Measurements from ENCODE around the gene MAP4K2. TPM values are rescaled to one million over a fixed set of nuclear protein-coding genes. Genes with fewer than 3 reads are reported as not detected.
"Not testable (repeated sequence)": the region's sequence is repeated elsewhere in the genome, so short reads cannot be mapped to it uniquely, and the experiment has no call there.

The MAP4K2 gene
- polyA plus RNA-seq (2012; ENCODE audit: missing spikeins), result 27.8 TPM

DNA sequence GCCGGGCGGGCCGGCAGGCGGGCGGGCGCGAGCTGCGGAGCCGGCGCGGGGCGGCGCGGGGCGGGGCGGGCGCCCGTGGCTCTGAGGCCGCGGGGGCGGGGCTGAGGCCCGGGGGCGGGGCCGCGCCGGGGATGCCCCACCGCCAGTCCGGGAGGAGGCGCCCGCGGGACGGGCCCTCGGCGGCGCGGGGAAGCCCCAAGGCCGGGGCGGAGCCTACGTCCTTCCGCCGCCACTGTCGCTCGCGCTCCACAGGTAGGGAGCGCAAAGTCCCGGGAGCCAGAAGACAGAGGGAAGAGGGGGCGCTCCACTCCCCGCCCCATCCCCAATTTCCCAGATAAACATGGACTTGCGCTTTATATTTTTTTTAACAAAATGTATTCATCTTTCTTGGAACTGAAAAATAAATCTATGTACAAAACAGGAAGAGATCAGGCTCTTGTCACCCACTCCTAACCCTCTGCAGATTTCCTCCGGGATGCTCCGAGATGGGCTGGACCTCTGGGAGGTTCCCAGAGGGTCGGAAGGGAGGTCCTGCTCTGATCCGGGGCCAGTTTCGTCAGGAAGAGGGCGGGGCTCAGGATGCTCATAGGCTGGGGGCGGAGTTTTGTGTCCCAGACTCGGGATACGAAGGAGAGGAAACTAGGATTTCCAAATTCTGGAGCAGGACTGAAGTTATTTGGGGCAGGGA is at the start of gene MAP4K2:
TSS of gene MAP4K2 (minus strand) at position 57 of the 688 bp plus-strand sequence. CDS start 65 bp downstream, outside the sequence.
- DNase-seq (ENCODE audit: insufficient read length), result peak; percentile 97
- TF ChIP-seq TAF1 (IDR thresholded peaks at IDR 0.05; ENCODE audit: borderline replicate concordance, low read depth, low read length) (no peak), POLR2A (IDR thresholded peaks at IDR 0.05; ENCODE audit: low read depth, low read length) (peak; percentile 53; the same call in 1 of the 2 replicates), POLR2AphosphoS5 (IDR thresholded peaks at IDR 0.05; ENCODE audit: low read depth, low read length) (0 out of 2 replicates have a peak, but pooled peaks have one; percentile 22)
- peak; percentile 94 for FAIRE-seq

DNA sequence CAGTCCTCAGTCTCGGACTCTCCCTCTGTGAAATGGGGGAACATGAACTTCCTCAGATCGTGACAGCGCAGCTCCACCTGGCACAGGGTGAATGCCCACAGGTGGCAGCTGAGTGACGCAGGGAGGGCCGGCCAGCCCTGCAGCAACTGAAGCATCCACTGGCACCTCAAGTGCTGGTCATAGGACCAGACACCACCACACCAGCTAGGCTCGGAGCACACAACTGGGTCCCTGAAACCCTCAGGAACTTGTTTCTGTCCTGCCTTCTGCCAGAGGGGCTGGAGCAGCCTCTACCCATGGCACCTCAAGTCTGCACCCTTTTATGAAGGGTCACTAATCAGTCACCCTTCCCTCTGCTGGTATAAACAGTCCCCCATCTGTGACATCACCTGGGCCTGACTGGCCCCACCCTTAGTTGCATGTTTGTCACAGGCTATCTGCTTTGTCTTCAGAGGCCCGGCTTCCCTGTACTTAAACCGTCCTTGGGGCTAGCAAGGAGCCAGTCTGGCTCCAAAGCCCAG is 48.9 kb upstream of the MAP4K2 start:
- TF ChIP-seq TAF1 (IDR thresholded peaks at IDR 0.05; ENCODE audit: borderline replicate concordance, low read depth, low read length) (no peak), POLR2AphosphoS5 (IDR thresholded peaks at IDR 0.05; ENCODE audit: low read depth, low read length) (peak; percentile 91), POLR2A (IDR thresholded peaks at IDR 0.05; ENCODE audit: low read depth, low read length) (peak; percentile 63)
- DNase-seq (ENCODE audit: insufficient read length), result no peak
- no peak for FAIRE-seq

DNA sequence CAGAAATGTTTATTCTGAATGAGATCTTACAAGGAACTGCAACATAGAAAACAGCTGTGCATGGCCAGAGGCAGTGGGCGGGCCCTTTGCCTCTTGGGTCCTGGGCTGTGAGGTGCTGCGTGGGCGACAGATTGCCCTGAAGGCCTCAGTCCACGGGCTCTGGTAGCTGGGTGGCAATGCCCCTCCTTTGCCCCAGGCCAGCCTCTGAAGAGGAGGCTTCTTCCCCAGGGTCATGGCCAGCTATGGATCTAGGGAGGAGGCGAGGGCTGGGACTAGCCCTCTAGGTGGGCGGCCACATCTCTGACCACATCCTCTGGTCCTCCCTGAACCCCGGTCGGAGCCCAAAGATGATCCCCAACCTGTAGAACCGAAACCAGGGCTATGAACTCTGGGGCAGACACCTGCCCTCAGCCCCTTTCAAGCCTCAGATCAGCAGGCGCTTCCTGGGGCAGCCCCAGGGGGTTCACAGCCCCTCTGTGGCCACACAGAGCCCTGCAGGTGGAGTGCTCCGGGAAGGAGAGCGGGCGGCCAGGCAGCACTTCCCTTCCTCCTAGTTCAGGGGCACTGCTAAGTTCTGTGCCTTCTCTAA is 48.1 kb upstream of the MAP4K2 start:
- DNase-seq (ENCODE audit: insufficient read length) (peak; percentile 93), FAIRE-seq (peak; percentile 99)
- TF ChIP-seq POLR2AphosphoS5 (IDR thresholded peaks at IDR 0.05; ENCODE audit: low read depth, low read length), result peak; percentile 70; the same call in 1 of the 2 replicates
- peak; percentile 62 for TF ChIP-seq POLR2A (IDR thresholded peaks at IDR 0.05; ENCODE audit: low read depth, low read length)
- TF ChIP-seq TAF1 (IDR thresholded peaks at IDR 0.05; ENCODE audit: borderline replicate concordance, low read depth, low read length), result peak; percentile 41; the same call in 1 of the 2 replicates

DNA sequence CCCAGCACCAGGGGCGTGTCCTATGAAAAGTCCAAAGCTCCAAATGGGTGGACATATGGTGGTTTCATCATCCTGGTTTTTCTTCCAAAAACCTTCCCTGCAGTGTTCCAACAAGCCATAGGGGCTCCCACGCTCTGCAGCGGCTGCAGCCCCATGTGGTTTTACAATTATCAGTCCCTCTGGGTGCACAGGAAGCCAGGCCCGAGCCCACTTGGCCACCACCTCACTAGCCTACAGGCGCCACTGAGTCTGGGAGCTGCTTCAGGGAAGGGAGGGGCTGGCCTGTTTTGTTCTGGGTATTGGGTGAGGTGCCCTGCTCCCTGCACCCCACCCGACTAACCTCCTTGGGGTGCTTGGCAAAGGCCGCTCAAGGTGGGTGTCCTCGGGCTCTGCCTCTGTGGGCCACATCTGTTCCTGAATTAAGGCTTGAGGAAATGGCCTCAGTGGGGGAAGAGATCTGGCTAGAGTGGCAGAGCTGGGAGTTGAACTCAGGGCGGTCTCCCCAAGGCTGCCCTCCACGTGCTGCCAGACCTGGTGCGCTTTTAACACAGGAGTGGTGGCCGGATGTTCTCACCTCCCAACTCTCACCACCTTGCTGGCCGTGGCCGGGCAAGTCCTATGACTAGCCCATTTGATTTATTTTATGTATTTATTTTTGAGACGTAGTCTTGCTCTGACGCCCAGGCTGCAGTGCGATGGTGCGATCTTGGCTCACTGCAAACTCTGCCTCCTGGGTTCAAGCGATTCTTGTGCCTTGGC is 46.8 kb upstream of the MAP4K2 start:
- peak; percentile 60 for FAIRE-seq
- 0 out of 2 replicates have a peak, but pooled peaks have one; percentile 52 for TF ChIP-seq POLR2AphosphoS5 (IDR thresholded peaks at IDR 0.05; ENCODE audit: low read depth, low read length)
- 0 out of 2 replicates have a peak, but pooled peaks have one; percentile 34 for TF ChIP-seq POLR2A (IDR thresholded peaks at IDR 0.05; ENCODE audit: low read depth, low read length)
- no peak for TF ChIP-seq TAF1 (IDR thresholded peaks at IDR 0.05; ENCODE audit: borderline replicate concordance, low read depth, low read length)
- no peak for DNase-seq (ENCODE audit: insufficient read length)

DNA sequence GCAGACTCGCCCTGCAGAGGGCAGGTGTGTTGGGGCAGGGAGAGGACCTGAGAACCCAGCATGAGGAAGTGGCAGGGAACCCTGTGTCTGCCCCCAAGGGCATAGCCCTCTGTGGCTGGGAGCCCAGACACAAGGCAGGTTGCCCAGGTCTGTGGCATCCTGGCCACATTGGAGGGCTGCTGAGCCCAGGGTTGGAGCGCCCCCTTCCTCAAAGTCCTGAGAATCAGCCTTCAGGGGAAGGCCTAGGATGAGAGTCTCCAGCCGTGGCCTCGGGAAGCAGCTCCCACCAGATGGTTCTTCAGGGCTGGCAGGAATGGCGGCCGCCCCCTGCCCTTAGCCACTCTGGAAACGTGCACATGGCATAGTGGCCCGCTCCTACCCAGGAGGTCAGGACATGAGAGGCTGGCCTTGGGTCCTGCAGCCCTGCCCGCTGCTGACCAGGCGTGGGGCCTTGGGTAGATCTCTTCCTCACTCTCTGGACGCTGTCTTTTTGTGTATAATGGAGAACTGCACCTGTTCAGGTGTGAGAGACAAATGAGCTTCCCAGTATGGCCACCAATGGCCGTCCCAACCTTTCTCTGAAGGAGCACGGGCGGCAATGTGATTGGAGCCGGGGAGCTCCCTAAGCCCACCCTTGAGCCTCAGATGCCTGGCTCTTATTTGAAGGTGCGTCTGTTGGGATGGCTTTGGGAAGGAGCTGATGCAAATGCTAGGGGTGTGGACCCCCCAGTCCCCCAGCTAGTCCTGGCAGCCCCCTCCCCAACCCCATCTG is 46.0 kb upstream of the MAP4K2 start:
- FAIRE-seq, result no peak
- TF ChIP-seq POLR2A (IDR thresholded peaks at IDR 0.05; ENCODE audit: low read depth, low read length), result no peak
- TF ChIP-seq TAF1 (IDR thresholded peaks at IDR 0.05; ENCODE audit: borderline replicate concordance, low read depth, low read length), result no peak
- TF ChIP-seq POLR2AphosphoS5 (IDR thresholded peaks at IDR 0.05; ENCODE audit: low read depth, low read length), result no peak; the same call in 1 of the 2 replicates
- DNase-seq (ENCODE audit: insufficient read length), result no peak

DNA sequence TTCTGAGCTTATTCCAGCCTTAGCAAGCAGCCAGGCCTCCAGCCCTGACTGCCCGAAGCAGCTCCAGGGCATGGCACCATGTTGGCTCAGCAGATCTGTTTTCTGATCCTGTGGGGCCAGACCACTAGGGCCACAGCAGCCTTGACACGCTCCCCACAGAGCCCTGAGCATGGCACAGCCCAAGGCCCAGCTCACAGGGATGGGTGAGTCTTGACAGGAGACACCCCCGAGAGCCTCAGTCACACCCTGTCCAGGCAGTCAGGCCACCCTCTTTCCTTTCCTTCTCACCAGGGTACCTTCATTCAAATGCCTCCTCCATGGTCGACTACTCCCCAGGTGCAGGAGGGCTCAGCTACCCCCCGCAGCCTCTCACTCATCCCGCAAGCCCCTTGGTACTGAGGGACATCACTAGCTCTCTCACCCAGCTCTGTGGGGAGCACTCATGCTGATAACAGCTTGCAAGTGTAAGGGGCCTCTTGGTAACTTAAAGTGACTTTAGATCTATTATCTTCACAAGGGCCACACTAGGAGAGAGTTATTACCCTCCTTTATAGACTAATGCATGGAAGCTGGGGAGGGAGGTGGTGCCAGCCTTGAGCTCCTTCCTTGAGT is 45.3 kb upstream of the MAP4K2 start:
- TF ChIP-seq POLR2AphosphoS5 (IDR thresholded peaks at IDR 0.05; ENCODE audit: low read depth, low read length) (no peak), TAF1 (IDR thresholded peaks at IDR 0.05; ENCODE audit: borderline replicate concordance, low read depth, low read length) (no peak), POLR2A (IDR thresholded peaks at IDR 0.05; ENCODE audit: low read depth, low read length) (no peak)
- DNase-seq (ENCODE audit: insufficient read length) (no peak), FAIRE-seq (peak; percentile 87)

- DNase-seq (ENCODE audit: insufficient read length) (peak; percentile 87), FAIRE-seq (peak; percentile 95)
- TF ChIP-seq POLR2AphosphoS5 (IDR thresholded peaks at IDR 0.05; ENCODE audit: low read depth, low read length), result no peak
- no peak for TF ChIP-seq TAF1 (IDR thresholded peaks at IDR 0.05; ENCODE audit: borderline replicate concordance, low read depth, low read length)
Observed at GRCh38 chr11:64846998-64847666, 44.1 kb upstream of the MAP4K2 start.

GRCh38 chr11:64845776-64846129 is 42.7 kb upstream of the MAP4K2 start:
- not testable (repeated sequence) for DNase-seq (ENCODE audit: insufficient read length); FAIRE-seq

GRCh38 chr11:64845129-64845775 is 42.2 kb upstream of the MAP4K2 start:
- DNase-seq (ENCODE audit: insufficient read length) (no peak), FAIRE-seq (peak; percentile 56)
- TF ChIP-seq POLR2A (IDR thresholded peaks at IDR 0.05; ENCODE audit: low read depth, low read length), result no peak
- no peak for TF ChIP-seq TAF1 (IDR thresholded peaks at IDR 0.05; ENCODE audit: borderline replicate concordance, low read depth, low read length)
- no peak for TF ChIP-seq POLR2AphosphoS5 (IDR thresholded peaks at IDR 0.05; ENCODE audit: low read depth, low read length)
